Measurements from ENCODE around the gene TLCD3B.

Gene TLCD3B

GRCh38 chr16:30030841-30031413 is at the start of gene TLCD3B:
Gene TLCD3B, minus strand, starts transcription at chr16:30031271. Its CDS starts 744 bp downstream, at chr16:30030527.
- in situ Hi-C loops (cut with HindIII; ENCODE audit: low sequenced_read_pairs): no loop called here
- no peak within 1 kb of the TSS for H3K4me3 ChIP-seq (ENCODE audit: low read depth, low read length)
- DNase-seq (ENCODE audit: low read depth): no peak
- TF ChIP-seq CTCF (IDR thresholded peaks at IDR 0.05; ENCODE audit: low read depth, low read length, missing control alignments): no peak

- H3K4me3 ChIP-seq (ENCODE audit: low read depth, low read length): no peak overlapping the region
- in situ Hi-C loops (cut with HindIII; ENCODE audit: low sequenced_read_pairs): loop anchor here (5.0 to 10.0 kb wide), 2 partner anchors 38 to 315 kb away; partner anchors contain the start of gene ZNF48
- no peak for TF ChIP-seq CTCF (IDR thresholded peaks at IDR 0.05; ENCODE audit: low read depth, low read length, missing control alignments)
- no peak for DNase-seq (ENCODE audit: low read depth)
Measured at GRCh38 chr16:30079480-30079879, 48.4 kb upstream of the TLCD3B start.

- no peak overlapping the region for H3K4me3 ChIP-seq (ENCODE audit: low read depth, low read length)
- TF ChIP-seq CTCF (IDR thresholded peaks at IDR 0.05; ENCODE audit: low read depth, low read length, missing control alignments): no peak
- in situ Hi-C loops (cut with HindIII; ENCODE audit: low sequenced_read_pairs): loop anchor here (5.0 to 10.0 kb wide), 2 partner anchors 39 to 316 kb away; partner anchors contain the start of gene ZNF48
Measured at GRCh38 chr16:30078744-30079143, 47.7 kb upstream of the TLCD3B start.

GRCh38 chr16:30077656-30078055 is 46.6 kb upstream of the TLCD3B start:
- no peak for DNase-seq (ENCODE audit: low read depth)
- no peak overlapping the region for H3K4me3 ChIP-seq (ENCODE audit: low read depth, low read length)
- in situ Hi-C loops (cut with HindIII; ENCODE audit: low sequenced_read_pairs): loop anchor here (5.0 to 10.0 kb wide), 2 partner anchors 40 to 317 kb away; partner anchors contain the start of gene ZNF48

More at GRCh38 chr16:30078744-30079143, 47.7 kb upstream of the TLCD3B start:
- no peak for DNase-seq (ENCODE audit: low read depth)

GRCh38 chr16:30076276-30076791 is 45.3 kb upstream of the TLCD3B start:
- peak overlapping the region; percentile 97 for H3K4me3 ChIP-seq (ENCODE audit: low read depth, low read length)
- in situ Hi-C loops (cut with HindIII; ENCODE audit: low sequenced_read_pairs): loop anchor here (5.0 to 10.0 kb wide), 2 partner anchors 41 to 318 kb away; partner anchors contain the start of gene ZNF48
- no peak for TF ChIP-seq CTCF (IDR thresholded peaks at IDR 0.05; ENCODE audit: low read depth, low read length, missing control alignments)
- no peak for DNase-seq (ENCODE audit: low read depth)

More at GRCh38 chr16:30077656-30078055, 46.6 kb upstream of the TLCD3B start:
- no peak for TF ChIP-seq CTCF (IDR thresholded peaks at IDR 0.05; ENCODE audit: low read depth, low read length, missing control alignments)

- DNase-seq (ENCODE audit: low read depth): peak; percentile 62
- in situ Hi-C loops (cut with HindIII; ENCODE audit: low sequenced_read_pairs): loop anchor here (5.0 to 10.0 kb wide), 2 partner anchors 42 to 319 kb away; partner anchors contain the start of gene ZNF48
- no peak for TF ChIP-seq CTCF (IDR thresholded peaks at IDR 0.05; ENCODE audit: low read depth, low read length, missing control alignments)
Measured at GRCh38 chr16:30075503-30076275, 44.6 kb upstream of the TLCD3B start, which contains the start of gene PPP4C. Gene PPP4C, plus strand, starts transcription at chr16:30075994. Its CDS starts 384 bp downstream, at chr16:30076378.

More at GRCh38 chr16:30075503-30076275, 44.6 kb upstream of the TLCD3B start, which contains the start of gene PPP4C:
- H3K4me3 ChIP-seq (ENCODE audit: low read depth, low read length): peak within 1 kb of the TSS; percentile 97
